Loucy (cell line): ENCODE data around the gene RNF141.

Experiments used
- H2AFZ ChIP-seq: fragments of 200-600 bp; sonication (generic); 2 replicates; pipeline ENCODE4 v1.6.0; 2016; ENCODE audit warnings: antibody characterized with exemption, mild to moderate bottlenecking, low read length, moderate library complexity
- H3F3A ChIP-seq: fragments of 200-600 bp; 2 replicates; pipeline ENCODE4 v1.6.0; 2016; ENCODE audit warnings: antibody characterized with exemption, low read depth, mild to moderate bottlenecking
- H3K27me3 ChIP-seq: fragments of 200-600 bp; sonication (generic); 2 replicates; pipeline ENCODE4 v1.6.1; 2014; ENCODE audit warnings: low read length, mild to moderate bottlenecking; ENCODE audit not compliant: insufficient read depth, poor library complexity, severe bottlenecking
- H3K36me3 ChIP-seq: fragments of 200-600 bp; sonication (generic); 2 replicates; pipeline ENCODE4 v1.6.1; 2016; ENCODE audit warnings: low read length; ENCODE audit not compliant: insufficient read depth
- H3K4me1 ChIP-seq: fragments of 200-600 bp; sonication (generic); 2 replicates; pipeline ENCODE4 v1.5.1; 2014; ENCODE audit warnings: low read length, mild to moderate bottlenecking; ENCODE audit not compliant: insufficient read depth, poor library complexity, severe bottlenecking
- H3K4me2 ChIP-seq: fragments of 200-600 bp; sonication (generic); 2 replicates; pipeline ENCODE4 v1.6.0; 2014; ENCODE audit warnings: antibody characterized with exemption, low read length, low read depth, mild to moderate bottlenecking; ENCODE audit not compliant: poor library complexity, severe bottlenecking
- H3K4me3 ChIP-seq: fragments of 200-600 bp; sonication (generic); 2 replicates; pipeline ENCODE4 v1.5.1; 2014; ENCODE audit warnings: low read length, mild to moderate bottlenecking, mixed read lengths; ENCODE audit not compliant: poor library complexity, severe bottlenecking
- H3K79me2 ChIP-seq: fragments of 200-600 bp; sonication (generic); 2 replicates; pipeline ENCODE4 v1.6.1; 2014; ENCODE audit warnings: low read length; ENCODE audit not compliant: insufficient read depth
- H3K9ac ChIP-seq: fragments of 200-600 bp; sonication (generic); 2 replicates; pipeline ENCODE4 v1.6.0; 2014; ENCODE audit warnings: mild to moderate bottlenecking, low read depth, low read length, moderate library complexity; ENCODE audit not compliant: poor library complexity, severe bottlenecking
- H3K9me2 ChIP-seq: fragments of 200-600 bp; sonication (generic); replicated peaks from 2 replicates; pipeline ENCODE4 v1.6.1; 2016; ENCODE audit warnings: low read depth, low read length, mixed read lengths
- H3K9me3 ChIP-seq: fragments of 200-600 bp; sonication (generic); 2 replicates; pipeline ENCODE4 v1.6.1; 2014; ENCODE audit warnings: mild to moderate bottlenecking, antibody characterized with exemption, low read length, low read depth; ENCODE audit not compliant: insufficient read depth
- H4K20me1 ChIP-seq: fragments of 200-600 bp; sonication (generic); 2 replicates; pipeline ENCODE4 v1.6.0; 2014; ENCODE audit warnings: antibody characterized with exemption, low read length, mild to moderate bottlenecking; ENCODE audit not compliant: insufficient read depth, poor library complexity, severe bottlenecking
- CTCF ChIP-seq: fragments of 200-600 bp; sonication (generic); conservative IDR thresholded peaks from 2 replicates; pipeline ENCODE4 v1.5.1; 2014; ENCODE audit warnings: mild to moderate bottlenecking, antibody characterized with exemption, low read length
- EZH2phosphoT487 ChIP-seq: fragments of 200-600 bp; IDR thresholded peaks from 2 replicates; pipeline ENCODE4 v1.6.1; 2018; ENCODE audit warnings: antibody characterized with exemption, mild to moderate bottlenecking, moderate library complexity, borderline replicate concordance

The RNF141 gene

GRCh38 chr11:10544491-10545465 is 3.8 kb upstream of the RNF141 start:
- Histone ChIP-seq H3F3A (no peaks in the 10 kb centered on the region), H3K79me2 (peaks cover 10% of the 10 kb centered on the region; the same call in 1 of the 2 replicates), H3K4me3 (no peak overlapping the region), H3K9ac (no peak overlapping the region), H3K9me2 (no peaks in the 10 kb centered on the region), H2AFZ (no peak overlapping the region), H3K9me3 (peaks cover 6% of the 10 kb centered on the region; the same call in 1 of the 2 replicates), H4K20me1 (peaks cover 6% of the 10 kb centered on the region), H3K4me2 (no peak overlapping the region), H3K27me3 (no peaks in the 10 kb centered on the region), H3K36me3 (no peaks in the 10 kb centered on the region), H3K4me1 (peaks cover 7% of the 10 kb centered on the region)
- TF ChIP-seq EZH2phosphoT487 (no peak), CTCF (no peak)

- TF ChIP-seq CTCF, result no peak
- TF ChIP-seq EZH2phosphoT487, result no peak
- no peaks in the 10 kb centered on the region for H3K27me3 ChIP-seq
- no peak overlapping the region for H2AFZ ChIP-seq
- H3K4me1 ChIP-seq, result peaks cover 7% of the 10 kb centered on the region
- no peak overlapping the region for H3K9ac ChIP-seq
- peaks cover 18% of the 10 kb centered on the region; the same call in 1 of the 2 replicates for H3K79me2 ChIP-seq
- H4K20me1 ChIP-seq, result peaks cover 6% of the 10 kb centered on the region
- H3K36me3 ChIP-seq, result no peaks in the 10 kb centered on the region
- no peak overlapping the region for H3K4me2 ChIP-seq
- no peaks in the 10 kb centered on the region for H3F3A ChIP-seq
- H3K9me3 ChIP-seq, result peaks cover 6% of the 10 kb centered on the region; the same call in 1 of the 2 replicates
- H3K4me3 ChIP-seq, result no peak overlapping the region
- H3K9me2 ChIP-seq, result no peaks in the 10 kb centered on the region
Observed at GRCh38 chr11:10543782-10544181, 2.8 kb upstream of the RNF141 start.

DNA sequence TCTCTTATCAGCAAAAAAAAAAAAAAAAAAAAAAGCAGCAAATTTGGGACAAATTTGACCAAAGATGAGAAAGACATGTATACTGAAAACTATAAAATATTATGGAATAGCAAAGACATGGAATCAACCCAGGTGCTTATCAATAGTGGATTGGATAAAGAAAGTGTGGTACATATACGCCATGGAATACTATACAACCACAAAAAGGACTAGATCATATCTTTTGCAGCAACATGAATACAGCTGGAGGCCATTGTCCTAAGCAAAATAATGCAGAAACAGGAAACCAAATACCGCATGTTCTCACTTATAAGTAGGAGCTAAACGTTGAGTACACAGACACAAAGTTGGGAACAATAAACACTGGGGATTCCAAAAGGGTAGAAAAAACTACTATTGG is 1.8 kb upstream of the RNF141 start:
- Histone ChIP-seq H3K4me2 (no peak overlapping the region), H3K9ac (no peak overlapping the region), H3K4me3 (no peak overlapping the region), H3K4me1 (peaks cover 7% of the 10 kb centered on the region), H3K9me2 (no peaks in the 10 kb centered on the region), H2AFZ (no peak overlapping the region), H3F3A (no peaks in the 10 kb centered on the region), H3K27me3 (no peaks in the 10 kb centered on the region), H3K79me2 (peaks cover 19% of the 10 kb centered on the region; the same call in 1 of the 2 replicates), H4K20me1 (peaks cover 6% of the 10 kb centered on the region), H3K9me3 (peaks cover 6% of the 10 kb centered on the region; the same call in 1 of the 2 replicates), H3K36me3 (no peaks in the 10 kb centered on the region)
- TF ChIP-seq EZH2phosphoT487, result no peak
- no peak for TF ChIP-seq CTCF
